Breast epithelium (tissue), 3 donors: ENCODE results near the gene CLK2.

Experiments used
- CTCF ChIP-seq, 3 donors: fragments of 450-650 bp; IDR thresholded peaks; one replicate each; pipeline ENCODE4 v1.5.1; 2016 to 2017; ENCODE audit warnings: antibody characterized with exemption in 3 of 3, mild to moderate bottlenecking in 3 of 3, moderate library complexity in 3 of 3
- POLR2A ChIP-seq: fragments of 450-650 bp; IDR thresholded peaks from one replicate; pipeline ENCODE4 v1.6.1; 2016; ENCODE audit warnings: antibody characterized with exemption, mild to moderate bottlenecking, moderate library complexity

- TF ChIP-seq CTCF (IDR thresholded peaks at IDR 0.05) (no peak), POLR2A (no peak)
Measured at GRCh38 chr1:155272466-155273342, 600 bp downstream of the CLK2 start.
